ENCODE data around the gene B4GALNT3. TPM values are rescaled to one million over a fixed set of nuclear protein-coding genes. Genes with fewer than 3 reads are reported as not detected.
"Not testable (repeated sequence)": the region's sequence is repeated elsewhere in the genome, so short reads cannot be mapped to it uniquely, and the experiment has no call there.

B4GALNT3 gene
- total RNA-seq, 4 donors from 2014 or later, result 7.9 to 14.1 (median 9.8) TPM

DNA sequence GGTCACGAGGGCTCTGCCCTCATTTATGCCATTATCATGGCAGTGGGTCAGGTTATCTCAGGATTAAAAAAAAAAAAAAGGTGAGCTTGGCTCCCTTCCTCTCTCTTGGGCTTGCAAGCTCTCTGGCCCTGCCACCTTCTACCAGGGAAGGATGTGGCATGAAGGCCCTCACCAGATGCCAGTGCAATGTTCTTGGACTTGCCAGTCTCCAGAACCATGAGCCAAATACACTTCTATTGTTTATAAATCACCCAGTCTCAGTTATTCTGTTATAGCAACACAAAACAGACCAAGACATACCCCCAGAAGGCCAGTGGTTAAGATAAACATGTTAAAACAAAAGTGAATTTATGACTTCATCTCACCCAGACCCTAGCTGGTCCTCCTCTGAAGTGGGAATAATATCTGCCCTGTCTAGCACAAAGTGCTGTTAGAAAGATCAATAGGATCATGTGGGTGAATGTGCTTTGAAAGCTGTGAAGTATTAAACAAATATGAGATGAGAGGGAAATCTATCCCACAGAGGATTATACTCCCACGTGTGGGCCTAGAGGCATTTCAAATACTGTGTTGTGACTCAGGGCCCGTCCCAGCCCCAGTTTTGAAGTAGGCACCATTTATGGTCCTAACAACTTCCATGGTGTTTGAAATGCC lies 114.9 kb downstream of the B4GALNT3 start:
- no peak for DNase-seq (ENCODE audit: low spot score in 2 of 2)
- WGBS, 2 donors, result 57 to 63% methylated on average over 3 of the region's 3 CpGs
- Histone ChIP-seq H3K36me3 (no peaks in the 10 kb centered on the region), H3K4me3 (no peak overlapping the region), H3K27me3 (no peaks in the 10 kb centered on the region), H3K9me3 (no peaks in the 10 kb centered on the region), H3K4me1 (peaks cover 0 to 57% (median 33%) of the 10 kb centered on the region in 4 donors), H3K27ac (peak overlapping the region in 2 of 4 donors; percentile 73 to 78)
- TF ChIP-seq EP300 (IDR thresholded peaks at IDR 0.05), result no peak
- TF ChIP-seq, protein P1, sequence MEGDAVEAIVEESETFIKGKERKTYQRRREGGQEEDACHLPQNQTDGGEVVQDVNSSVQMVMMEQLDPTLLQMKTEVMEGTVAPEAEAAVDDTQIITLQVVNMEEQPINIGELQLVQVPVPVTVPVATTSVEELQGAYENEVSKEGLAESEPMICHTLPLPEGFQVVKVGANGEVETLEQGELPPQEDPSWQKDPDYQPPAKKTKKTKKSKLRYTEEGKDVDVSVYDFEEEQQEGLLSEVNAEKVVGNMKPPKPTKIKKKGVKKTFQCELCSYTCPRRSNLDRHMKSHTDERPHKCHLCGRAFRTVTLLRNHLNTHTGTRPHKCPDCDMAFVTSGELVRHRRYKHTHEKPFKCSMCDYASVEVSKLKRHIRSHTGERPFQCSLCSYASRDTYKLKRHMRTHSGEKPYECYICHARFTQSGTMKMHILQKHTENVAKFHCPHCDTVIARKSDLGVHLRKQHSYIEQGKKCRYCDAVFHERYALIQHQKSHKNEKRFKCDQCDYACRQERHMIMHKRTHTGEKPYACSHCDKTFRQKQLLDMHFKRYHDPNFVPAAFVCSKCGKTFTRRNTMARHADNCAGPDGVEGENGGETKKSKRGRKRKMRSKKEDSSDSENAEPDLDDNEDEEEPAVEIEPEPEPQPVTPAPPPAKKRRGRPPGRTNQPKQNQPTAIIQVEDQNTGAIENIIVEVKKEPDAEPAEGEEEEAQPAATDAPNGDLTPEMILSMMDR (IDR thresholded peaks at IDR 0.05), result no peak
- TF ChIP-seq POLR2A (IDR thresholded peaks at IDR 0.05), result no peak

DNA sequence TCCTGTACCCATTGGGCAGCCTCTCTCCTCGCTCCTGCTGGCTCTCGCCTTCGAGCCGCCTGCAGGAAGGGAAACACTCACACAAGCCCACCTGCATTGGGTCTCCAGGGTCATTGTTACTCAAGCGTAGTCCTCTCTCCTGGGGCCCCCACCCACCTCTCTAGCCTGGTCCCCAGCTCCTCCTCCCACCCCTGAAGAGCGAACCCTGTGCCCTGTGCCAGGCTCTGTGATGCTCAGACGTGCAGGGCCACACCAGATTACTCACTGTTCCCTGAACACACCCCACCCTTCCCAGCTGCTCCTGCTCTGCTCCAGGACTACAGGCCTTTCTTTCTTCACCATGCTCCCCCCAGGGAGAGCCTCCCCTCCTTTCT lies 115.4 kb downstream of the B4GALNT3 start:
- no peak overlapping the region for H3K4me3 ChIP-seq
- H3K27me3 ChIP-seq, result no peaks in the 10 kb centered on the region
- H3K27ac ChIP-seq, result peak overlapping the region in 2 of 4 donors; percentile 73 to 78
- peaks cover 0 to 54% (median 33%) of the 10 kb centered on the region in 4 donors for H3K4me1 ChIP-seq
- no peak for DNase-seq (ENCODE audit: low spot score in 2 of 2)
- no peaks in the 10 kb centered on the region for H3K9me3 ChIP-seq
- no peaks in the 10 kb centered on the region for H3K36me3 ChIP-seq
- 81 to 86% methylated on average over 7 of the region's 7 CpGs for WGBS, 2 donors
- no peak for TF ChIP-seq EP300 (IDR thresholded peaks at IDR 0.05)
- TF ChIP-seq, protein P1 (IDR thresholded peaks at IDR 0.05), result no peak
- no peak for TF ChIP-seq POLR2A (IDR thresholded peaks at IDR 0.05)

DNA sequence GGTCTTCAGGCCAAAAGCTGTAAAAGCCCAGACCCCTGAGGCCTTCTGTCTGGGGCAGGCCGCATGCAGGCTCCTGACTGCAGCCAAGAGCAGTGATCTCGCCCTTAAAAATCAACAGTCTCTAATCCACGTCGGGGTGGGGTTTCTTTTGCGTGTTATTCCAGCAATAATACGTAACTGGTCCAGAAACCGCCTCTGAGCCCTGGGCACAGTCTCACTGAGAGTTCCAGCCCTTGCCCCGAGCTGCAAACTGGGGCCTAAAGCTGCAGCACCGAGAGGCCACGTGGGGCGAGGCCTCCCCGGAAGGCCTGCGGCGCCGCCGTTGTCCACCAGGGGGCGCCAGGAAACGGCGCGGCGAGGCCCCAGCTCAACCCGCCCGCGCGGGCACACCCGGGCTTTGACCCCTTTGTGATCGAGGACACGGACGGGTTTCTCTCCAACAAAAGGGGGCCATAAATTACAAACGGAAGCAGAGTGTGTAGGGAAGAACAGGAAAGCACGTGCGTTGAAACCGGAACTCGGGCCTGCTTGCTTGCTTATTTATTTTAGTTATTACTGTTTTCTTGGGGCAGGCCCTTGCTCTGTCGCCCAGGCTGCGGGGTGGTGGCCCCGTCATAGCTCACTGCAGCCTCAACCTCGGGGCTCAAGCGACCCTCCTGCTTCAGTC lies 116.3 kb downstream of the B4GALNT3 start:
- DNase-seq (ENCODE audit: low spot score in 2 of 2), result peak; percentile 59 to 66
- H3K9me3 ChIP-seq, result no peaks in the 10 kb centered on the region
- H3K4me1 ChIP-seq, result peaks cover 0 to 46% (median 29%) of the 10 kb centered on the region in 4 donors
- TF ChIP-seq EP300 (IDR thresholded peaks at IDR 0.05) (peak in 1 of 2 donors; percentile 72), POLR2A (IDR thresholded peaks at IDR 0.05) (no peak)
- TF ChIP-seq, protein P1 (IDR thresholded peaks at IDR 0.05), result peak; percentile 98 to 100 (median 99)
- H3K27ac ChIP-seq, result peak overlapping the region; percentile 55 to 78 (median 70)
- H3K4me3 ChIP-seq, result peak overlapping the region in 2 of 4 donors; percentile 2 to 6
- no peaks in the 10 kb centered on the region for H3K27me3 ChIP-seq
- WGBS, 2 donors, result 5 to 10% methylated on average over 26 to 28 of the region's 39 CpGs
- H3K36me3 ChIP-seq, result no peaks in the 10 kb centered on the region

DNA sequence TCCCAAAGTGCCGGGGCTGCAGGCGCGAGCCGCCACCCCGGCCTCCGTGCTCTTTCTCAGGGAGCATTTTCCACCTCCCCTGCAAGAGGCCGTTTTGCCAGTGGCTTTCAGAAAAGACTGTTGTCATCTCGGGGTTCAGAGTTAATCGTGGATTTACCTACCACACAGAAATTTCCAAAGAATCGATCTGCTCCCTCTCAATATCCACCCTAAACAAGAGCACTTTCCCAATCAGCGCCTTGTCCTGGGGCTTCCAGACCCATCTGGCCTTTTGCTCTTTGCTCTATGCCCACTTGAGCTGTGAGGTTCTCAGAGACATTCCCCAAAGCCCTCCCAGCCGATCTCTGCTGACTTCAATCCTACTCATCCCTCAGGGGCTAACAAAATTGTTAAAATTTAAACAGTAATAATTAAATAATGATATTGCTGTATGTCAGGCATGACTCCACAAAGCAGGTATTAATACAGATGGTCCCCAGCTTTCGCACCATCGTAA lies 116.9 kb downstream of the B4GALNT3 start:
- Histone ChIP-seq H3K27ac (peak overlapping the region; percentile 25 to 78 (median 64)), H3K4me3 (peak overlapping the region in 1 of 4 donors; percentile 6), H3K4me1 (peaks cover 0 to 40% (median 23%) of the 10 kb centered on the region in 4 donors), H3K36me3 (no peaks in the 10 kb centered on the region), H3K27me3 (no peaks in the 10 kb centered on the region), H3K9me3 (no peaks in the 10 kb centered on the region)
- no peak for TF ChIP-seq EP300 (IDR thresholded peaks at IDR 0.05)
- TF ChIP-seq, protein P1 (IDR thresholded peaks at IDR 0.05), result no peak
- TF ChIP-seq POLR2A (IDR thresholded peaks at IDR 0.05), result no peak
- no peak for DNase-seq (ENCODE audit: low spot score in 2 of 2)
- 84% methylated on average over 14 of the region's 14 CpGs for WGBS, 2 donors

DNA sequence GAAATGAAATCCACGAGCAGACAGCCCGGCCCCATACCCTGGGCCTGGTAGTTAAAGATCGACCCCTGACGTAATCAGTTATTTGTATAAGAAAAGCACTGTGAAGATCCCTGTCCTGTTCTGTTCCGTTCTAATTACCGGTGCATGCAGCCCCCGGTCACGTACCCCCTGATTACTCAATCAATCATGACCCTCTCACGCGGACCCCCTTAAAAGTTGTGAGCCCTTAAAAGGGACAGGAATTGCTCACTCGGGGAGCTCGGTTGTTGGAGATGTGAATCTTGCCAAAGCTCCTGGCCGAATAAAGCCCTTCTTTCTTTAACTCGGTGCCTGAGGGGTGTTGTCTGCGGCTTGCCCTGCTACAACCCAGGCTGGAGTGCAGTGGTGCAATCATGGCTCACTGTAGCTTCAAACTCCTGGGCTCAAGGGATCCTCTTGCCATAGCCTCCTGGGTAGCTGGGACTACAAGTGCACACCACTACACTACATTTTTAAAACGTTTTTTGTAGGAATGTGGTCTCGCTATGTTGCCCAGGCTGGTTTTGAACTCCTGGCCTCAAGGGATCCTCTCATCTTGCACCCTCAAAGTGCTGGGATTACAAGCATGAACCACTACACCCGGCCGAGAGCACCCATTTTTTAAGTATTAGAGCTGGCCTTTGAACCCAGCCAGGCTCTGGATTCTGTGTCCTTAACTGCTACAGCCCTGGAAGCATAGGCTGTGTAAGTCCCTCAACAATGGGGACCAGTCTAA lies 118.4 kb downstream of the B4GALNT3 start:
- H3K36me3 ChIP-seq; H3K27ac ChIP-seq; H3K9me3 ChIP-seq; DNase-seq (ENCODE audit: low spot score in 2 of 2); H3K4me3 ChIP-seq; H3K27me3 ChIP-seq: not testable (repeated sequence)
- H3K4me1 ChIP-seq, result peaks cover 0 to 31% (median 15%) of the 10 kb centered on the region in 4 donors
- 65 to 66% methylated on average over 19 of the region's 19 CpGs for WGBS, 2 donors

All from tibial nerve (tissue), 4 donors.